GM23338 (cell line): ENCODE data around the gene RNU1-2. TPM values are rescaled to one million over a fixed set of nuclear protein-coding genes. Genes with fewer than 3 reads are reported as not detected.
"Not testable (repeated sequence)": the region's sequence is repeated elsewhere in the genome, so short reads cannot be mapped to it uniquely, and the experiment has no call there.

Source experiments
- ATAC-seq: fragments of 200-7000 bp; cut with Tn5 transposase; 3 replicates; pipeline ENCODE4 v1.9.1; 2020
- DNase-seq: peaks from one replicate; pipeline ENCODE4 v3.0.0-alpha.2; 2015; ENCODE audit warnings: low spot score
- H2AFZ ChIP-seq: fragments of 200-600 bp; sonication (generic); 2 replicates; pipeline ENCODE4 v1.8.0; 2016; ENCODE audit warnings: antibody characterized with exemption, mild to moderate bottlenecking, moderate library complexity
- H3F3A ChIP-seq: fragments of 200-600 bp; sonication (generic); replicated peaks from 2 replicates; pipeline ENCODE4 v1.8.0; 2017; ENCODE audit warnings: antibody characterized with exemption, mixed run types, low read depth
- H3K27ac ChIP-seq: fragments of 200-600 bp; sonication (generic); 2 replicates; pipeline ENCODE4 v1.6.1; 2016; ENCODE audit warnings: low read depth
- H3K27me3 ChIP-seq: fragments of 200-600 bp; sonication (generic); 2 replicates; pipeline ENCODE4 v1.8.0; 2016; ENCODE audit warnings: mild to moderate bottlenecking, mixed run types, moderate library complexity; ENCODE audit not compliant: insufficient read depth
- H3K36me3 ChIP-seq: fragments of 200-600 bp; sonication (generic); 2 replicates; pipeline ENCODE4 v1.8.0; 2016; ENCODE audit warnings: mild to moderate bottlenecking; ENCODE audit not compliant: insufficient read depth
- H3K4me1 ChIP-seq: fragments of 200-600 bp; sonication (generic); 2 replicates; pipeline ENCODE4 v1.8.0; 2016; ENCODE audit warnings: mild to moderate bottlenecking, moderate library complexity; ENCODE audit not compliant: insufficient read depth
- H3K4me2 ChIP-seq: fragments of 200-600 bp; sonication (generic); 2 replicates; pipeline ENCODE4 v1.7.1; 2017; ENCODE audit warnings: mixed run types
- H3K4me3 ChIP-seq: fragments of 200-600 bp; sonication (generic); 2 replicates; pipeline ENCODE4 v1.6.1; 2016; ENCODE audit warnings: mixed run types
- H3K79me2 ChIP-seq: fragments of 200-600 bp; sonication (generic); replicated peaks from 2 replicates; pipeline ENCODE4 v1.8.0; 2017; ENCODE audit warnings: mild to moderate bottlenecking; ENCODE audit not compliant: insufficient read depth
- H3K9me2 ChIP-seq: fragments of 200-600 bp; sonication (generic); 2 replicates; pipeline ENCODE4 v1.8.0; 2017; ENCODE audit not compliant: insufficient read depth
- H4K20me1 ChIP-seq: fragments of 200-600 bp; sonication (generic); replicated peaks from 2 replicates; pipeline ENCODE4 v1.8.0; 2017; ENCODE audit warnings: mild to moderate bottlenecking; ENCODE audit not compliant: insufficient read depth
- H3K27ac Mint-ChIP-seq: 2 replicates; pipeline ENCODE4 v1.8.0; 2020; ENCODE audit warnings: inconsistent platforms, mild to moderate bottlenecking, moderate library complexity, mixed read lengths
- H3K27me3 Mint-ChIP-seq: 3 replicates; pipeline ENCODE4 v1.8.0; 2022; ENCODE audit warnings: low read depth, mild to moderate bottlenecking, moderate library complexity, mixed read lengths, inconsistent platforms; ENCODE audit not compliant: insufficient read depth, poor library complexity
- H3K36me3 Mint-ChIP-seq: 3 replicates; pipeline ENCODE4 v1.8.0; 2021; ENCODE audit warnings: low read depth, mild to moderate bottlenecking, inconsistent platforms, moderate library complexity, mixed read lengths
- H3K4me1 Mint-ChIP-seq: 3 replicates; pipeline ENCODE4 v1.8.0; 2020; ENCODE audit warnings: mild to moderate bottlenecking, inconsistent platforms, mixed read lengths
- H3K4me3 Mint-ChIP-seq: 3 replicates; pipeline ENCODE4 v1.8.0; 2021; ENCODE audit warnings: moderate library complexity, mild to moderate bottlenecking, inconsistent platforms, mixed read lengths
- H3K9me3 Mint-ChIP-seq: 3 replicates; pipeline ENCODE4 v1.8.0; 2020; ENCODE audit warnings: moderate library complexity, mild to moderate bottlenecking, inconsistent platforms, mixed read lengths
- polyA plus RNA-seq: library from polyadenylated mRNA; unstranded; fragments of >200 nt; fragmentation: Nextera tagmentation; extraction: Ambion mirVana; gene quantifications from 2 replicates; pipeline ENCODE4 v1.2.1, GENCODE V29; 2016
- total RNA-seq: library from RNA; depleted of rRNA; stranded (reverse); fragments of >200 nt; shearing (Covaris generic); gene quantifications from 2 replicates; pipeline ENCODE4 v1.2.3, GENCODE V29; 2014
- TF ChIP-seq, protein P1 (sequence below), 2 experiments: fragments of 200-600 bp in 1 of 2; sonication (generic) in 1 of 2; conservative IDR thresholded peaks; 2 replicates each; pipeline versions ENCODE4 v1.5.1 to v1.6.1; 2016 to 2017; ENCODE audit warnings: antibody characterized with exemption in 2 of 2, low read depth in 2 of 2, mild to moderate bottlenecking in 2 of 2, moderate library complexity in 1 of 2

Gene RNU1-2
- total and polyA plus RNA-seq, 2 experiments from 2014 or later: not detected

DNA sequence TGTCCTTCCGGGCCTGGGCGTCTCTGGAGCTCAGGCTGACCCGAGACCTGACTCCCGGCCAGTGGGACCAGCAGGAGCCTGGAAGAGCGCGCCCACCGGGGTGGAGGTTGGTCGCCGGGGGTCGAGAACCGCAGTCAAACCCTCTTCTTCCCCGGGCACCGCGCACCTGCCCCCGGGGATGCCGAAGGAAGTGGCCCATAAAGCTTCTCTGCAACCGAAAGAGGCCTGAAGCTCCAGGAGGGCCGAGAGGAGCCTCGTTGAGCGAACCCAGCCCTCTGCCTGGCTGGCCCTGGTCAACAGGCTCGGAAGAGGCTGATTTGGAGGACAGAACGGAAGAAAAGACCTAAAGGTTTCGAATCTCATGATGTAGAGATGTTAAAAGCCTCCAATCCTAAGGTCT, 24.6 kb upstream of the RNU1-2 start:
- ATAC-seq, H3K9me3 Mint-ChIP-seq, H2AFZ ChIP-seq, H3K27ac Mint-ChIP-seq, H3K36me3 ChIP-seq, H3K27ac ChIP-seq, H3K36me3 Mint-ChIP-seq, H3K9me2 ChIP-seq, H4K20me1 ChIP-seq, H3K4me1 ChIP-seq, H3K79me2 ChIP-seq: not testable (repeated sequence)
- H3K27me3 ChIP-seq: peaks cover 35% of the 10 kb centered on the region
- H3K4me2 ChIP-seq: peak overlapping the region; percentile 91
- DNase-seq: peak; percentile 35
- Mint-ChIP-seq H3K4me3 (peak overlapping the region; percentile 65), H3K4me1 (peaks cover 31% of the 10 kb centered on the region), H3K27me3 (peaks cover 31% of the 10 kb centered on the region)
- H3K4me3 ChIP-seq: peak overlapping the region; percentile 88
- H3F3A ChIP-seq: peaks cover 11% of the 10 kb centered on the region

- peak overlapping the region; percentile 49; the same call in 1 of the 2 replicates for H3K27ac Mint-ChIP-seq
- ATAC-seq: peak; percentile 96
These were observed 23.4 kb upstream of the RNU1-2 start for GRCh38 chr1:16872152-16873075.

GRCh38 chr1:16873076-16873879, 22.5 kb upstream of the RNU1-2 start:
- DNase-seq (peak; percentile 58), ATAC-seq (peak; percentile 7)
- H3K36me3 ChIP-seq, H3K27ac Mint-ChIP-seq, H3K36me3 Mint-ChIP-seq, H3K27ac ChIP-seq, H3K4me1 ChIP-seq, H4K20me1 ChIP-seq, H3K9me3 Mint-ChIP-seq, H3K79me2 ChIP-seq, H3K9me2 ChIP-seq: not testable (repeated sequence)
- Histone ChIP-seq H3K4me3 (peak overlapping the region; percentile 88), H3K27me3 (peaks cover 46% of the 10 kb centered on the region), H3F3A (peaks cover 12% of the 10 kb centered on the region), H2AFZ (peak overlapping the region; percentile 95), H3K4me2 (peak overlapping the region; percentile 92)
- H3K4me1 Mint-ChIP-seq: peaks cover 26% of the 10 kb centered on the region
- H3K4me3 Mint-ChIP-seq: peak overlapping the region; percentile 97
- peaks cover 35% of the 10 kb centered on the region for H3K27me3 Mint-ChIP-seq

More at GRCh38 chr1:16872152-16873075, 23.4 kb upstream of the RNU1-2 start:
- H3K9me2 ChIP-seq, H3K27ac ChIP-seq, H3K36me3 ChIP-seq, H4K20me1 ChIP-seq, H3K36me3 Mint-ChIP-seq, H3K79me2 ChIP-seq, H3K9me3 Mint-ChIP-seq, H3K4me1 ChIP-seq: not testable (repeated sequence)
- H3K4me3 Mint-ChIP-seq: peak overlapping the region; percentile 97
- H3K27me3 Mint-ChIP-seq: peaks cover 35% of the 10 kb centered on the region
- Histone ChIP-seq H3K27me3 (peaks cover 46% of the 10 kb centered on the region), H3K4me2 (peak overlapping the region; percentile 92), H3K4me3 (peak overlapping the region; percentile 88), H3F3A (peaks cover 12% of the 10 kb centered on the region), H2AFZ (peak overlapping the region; percentile 56; the same call in 1 of the 2 replicates)
- TF ChIP-seq, protein P1, sequence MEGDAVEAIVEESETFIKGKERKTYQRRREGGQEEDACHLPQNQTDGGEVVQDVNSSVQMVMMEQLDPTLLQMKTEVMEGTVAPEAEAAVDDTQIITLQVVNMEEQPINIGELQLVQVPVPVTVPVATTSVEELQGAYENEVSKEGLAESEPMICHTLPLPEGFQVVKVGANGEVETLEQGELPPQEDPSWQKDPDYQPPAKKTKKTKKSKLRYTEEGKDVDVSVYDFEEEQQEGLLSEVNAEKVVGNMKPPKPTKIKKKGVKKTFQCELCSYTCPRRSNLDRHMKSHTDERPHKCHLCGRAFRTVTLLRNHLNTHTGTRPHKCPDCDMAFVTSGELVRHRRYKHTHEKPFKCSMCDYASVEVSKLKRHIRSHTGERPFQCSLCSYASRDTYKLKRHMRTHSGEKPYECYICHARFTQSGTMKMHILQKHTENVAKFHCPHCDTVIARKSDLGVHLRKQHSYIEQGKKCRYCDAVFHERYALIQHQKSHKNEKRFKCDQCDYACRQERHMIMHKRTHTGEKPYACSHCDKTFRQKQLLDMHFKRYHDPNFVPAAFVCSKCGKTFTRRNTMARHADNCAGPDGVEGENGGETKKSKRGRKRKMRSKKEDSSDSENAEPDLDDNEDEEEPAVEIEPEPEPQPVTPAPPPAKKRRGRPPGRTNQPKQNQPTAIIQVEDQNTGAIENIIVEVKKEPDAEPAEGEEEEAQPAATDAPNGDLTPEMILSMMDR (conservative IDR thresholded peaks at IDR 0.05; ENCODE audit: low read depth in 2 of 2): 0 out of 4 replicates have a peak, but pooled peaks of 1 of the 2 experiments have one; percentile 0
- DNase-seq: peak; percentile 92
- H3K4me1 Mint-ChIP-seq: peaks cover 26% of the 10 kb centered on the region
